GM23338 (cell line): ENCODE data around the gene PITRM1.

ENCODE experiments used
- CREB1 ChIP-seq: fragments of 250-450 bp; sonication (Bioruptor Pico); IDR thresholded peaks from 2 replicates; pipeline ENCODE4 v1.5.0; 2020; ENCODE audit warnings: low read depth, mild to moderate bottlenecking, moderate library complexity
- CTCF ChIP-seq, 2 experiments: fragments of 200-600 bp in 1 of 2; sonication (generic) in 1 of 2; conservative IDR thresholded peaks; 2 replicates each; pipeline versions ENCODE4 v1.5.1 to v1.6.1; 2016 to 2017; ENCODE audit warnings: antibody characterized with exemption in 2 of 2, low read depth in 2 of 2, mild to moderate bottlenecking in 2 of 2, moderate library complexity in 1 of 2
- ETS1 ChIP-seq: IDR thresholded peaks from 2 replicates; pipeline ENCODE4 v1.6.1; 2016; ENCODE audit warnings: antibody characterized with exemption
- EZH2 ChIP-seq: fragments of 200-600 bp; sonication (generic); IDR thresholded peaks from one replicate; pipeline ENCODE4 v1.8.0; 2017; ENCODE audit warnings: antibody characterized with exemption, mild to moderate bottlenecking, low read depth; ENCODE audit not compliant: unreplicated experiment
- EZH2phosphoT487 ChIP-seq: fragments of 200-600 bp; sonication (generic); IDR thresholded peaks from one replicate; pipeline ENCODE4 v1.8.1; 2018; ENCODE audit warnings: antibody characterized with exemption; ENCODE audit not compliant: unreplicated experiment
- NANOG ChIP-seq: IDR thresholded peaks from 2 replicates; pipeline ENCODE4 v1.6.1; 2016; ENCODE audit warnings: antibody characterized with exemption, borderline replicate concordance
- POLR2AphosphoS5 ChIP-seq: IDR thresholded peaks from 2 replicates; pipeline ENCODE4 v1.6.1; 2016; ENCODE audit warnings: antibody characterized with exemption, low read depth
- REST ChIP-seq: IDR thresholded peaks from one replicate; pipeline ENCODE4 v1.6.1; 2018; ENCODE audit warnings: antibody characterized with exemption; ENCODE audit not compliant: unreplicated experiment
- STAT1 ChIP-seq: IDR thresholded peaks from one replicate; pipeline ENCODE4 v1.6.1; 2016; ENCODE audit warnings: antibody characterized with exemption; ENCODE audit not compliant: unreplicated experiment
- ZNF114 ChIP-seq: fragments of 250-450 bp; sonication (Bioruptor Pico); IDR thresholded peaks from 2 replicates; pipeline ENCODE4 v1.5.0; 2020; ENCODE audit warnings: mild to moderate bottlenecking, moderate library complexity
- ZNF331 ChIP-seq: fragments of 250-450 bp; sonication (Bioruptor Pico); IDR thresholded peaks from 2 replicates; pipeline ENCODE4 v1.5.0; 2020; ENCODE audit warnings: low read depth, mild to moderate bottlenecking, moderate library complexity
- ZNF462 ChIP-seq: fragments of 250-450 bp; sonication (Bioruptor Pico); IDR thresholded peaks from 2 replicates; pipeline ENCODE4 v1.5.0; 2020; ENCODE audit warnings: mild to moderate bottlenecking, moderate library complexity

- TF ChIP-seq ZNF114 (no peak), EZH2 (no peak), POLR2AphosphoS5 (no peak), ZNF462 (CRISPR knock-in tag) (no peak), CTCF (conservative IDR thresholded peaks at IDR 0.05; ENCODE audit: low read depth in 2 of 2) (no peak), REST (no peak), ZNF331 (no peak), CREB1 (CRISPR knock-in tag) (no peak), NANOG (no peak), ETS1 (no peak), STAT1 (no peak), EZH2phosphoT487 (no peak)
These were observed 50.5 kb downstream of the PITRM1 start for GRCh38 chr10:3122034-3122433.
